K562 (cell line): ENCODE data around the gene ATRNL1. TPM values are rescaled to one million over a fixed set of nuclear protein-coding genes. Genes with fewer than 3 reads are reported as not detected.

Source experiments
- ATAC-seq: fragments of 200-7000 bp; cut with Tn5 transposase; 3 replicates; pipeline ENCODE4 v1.9.1; 2020; ENCODE audit warnings: moderate library complexity
- BruUV-seq: library from RNA; stranded (reverse); fragments of 400-500 nt; replicated peaks from 2 replicates; lab custom pipeline; 2021; lab: Mats Ljungman, UMichigan
- CTCF ChIA-PET: fragments of 300-600 bp; formaldehyde crosslinking; extraction: SDS; loops from one replicate; lab custom pipeline; 2021; ENCODE audit warnings: low intra/inter-chr PET ratio; lab: Yijun Ruan, JAX
- POLR2A ChIA-PET: fragments of 300-600, 350-650 bp; sonication (Branson Sonifier 250); formaldehyde crosslinking; extraction: SDS; loops from one replicate; lab custom pipeline; 2021; ENCODE audit warnings: antibody characterized with exemption, inconsistent platforms; lab: Yijun Ruan, JAX
- DNase-seq, 4 experiments: peaks; one replicate each; pipeline versions ENCODE4 v3.0.0 to v3.0.0-alpha.2; 2011 to 2018; ENCODE audit warnings: low spot score in 3 of 4, mixed read lengths in 3 of 4; ENCODE audit errors: extremely low read depth in 1 of 4
- FAIRE-seq: peaks from 2 replicates; lab custom pipeline; 2011; peaks lifted over from hg19 to GRCh38; lab: Jason Lieb, UNC
- H2AFZ ChIP-seq: 2 replicates; pipeline ENCODE4 v1.6.0; 2011; ENCODE audit warnings: low read depth, low read length, control low read depth, inconsistent platforms
- H3K27ac ChIP-seq: fragments of 200-600 bp; 3 replicates; pipeline ENCODE4 v1.8.0; 2011; ENCODE audit warnings: low read depth, mild to moderate bottlenecking, control low read depth, inconsistent platforms, low read length, moderate library complexity, mixed read lengths; ENCODE audit errors: extremely low read depth
- H3K27me3 ChIP-seq, 2 experiments: fragments of 300-600 bp in 1 of 2; 2 replicates in 1 of 2; 3 replicates in 1 of 2; pipeline versions ENCODE4 v1.6.0 to v1.8.0; 2011; ENCODE audit warnings: inconsistent platforms in 2 of 2, low read length in 2 of 2, mild to moderate bottlenecking in 1 of 2, mixed read lengths in 1 of 2, moderate library complexity in 1 of 2; ENCODE audit not compliant: control insufficient read depth in 2 of 2, insufficient read depth in 2 of 2
- H3K36me3 ChIP-seq: fragments of 300-600 bp; 3 replicates; pipeline ENCODE4 v1.8.0; 2011; ENCODE audit warnings: mild to moderate bottlenecking, low read length, inconsistent platforms; ENCODE audit not compliant: control insufficient read depth, insufficient read depth
- H3K4me1 ChIP-seq, 2 experiments: fragments of 200-600 bp in 1 of 2; replicated peaks in 1 of 2; 2 replicates in 1 of 2; 3 replicates in 1 of 2; pipeline versions ENCODE4 v1.5.1 to v1.8.0; 2011; ENCODE audit warnings: inconsistent platforms in 2 of 2, low read length in 2 of 2, mild to moderate bottlenecking in 1 of 2, mixed read lengths in 1 of 2, moderate library complexity in 1 of 2; ENCODE audit not compliant: control insufficient read depth in 2 of 2, insufficient read depth in 2 of 2
- H3K4me2 ChIP-seq: 2 replicates; pipeline ENCODE4 v1.6.1; 2011; ENCODE audit warnings: low read length, control low read depth, inconsistent platforms, mixed read lengths; ENCODE audit not compliant: insufficient read depth
- H3K4me3 ChIP-seq: fragments of 200-600 bp; sonication (generic), shearing (Covaris generic); 2 replicates; pipeline ENCODE4 v1.5.1; 2016; ENCODE audit warnings: control low read depth, inconsistent platforms
- H3K79me2 ChIP-seq: fragments of 200-600 bp; 3 replicates; pipeline ENCODE4 v1.8.0; 2011; ENCODE audit warnings: low read length, inconsistent platforms; ENCODE audit not compliant: control insufficient read depth, insufficient read depth
- H3K9ac ChIP-seq, 2 experiments: 2 replicates each; pipeline versions ENCODE4 v1.6.0 to v1.6.1; 2011; ENCODE audit warnings: low read depth in 2 of 2, low read length in 2 of 2, control low read depth in 1 of 2, inconsistent platforms in 1 of 2, mild to moderate bottlenecking in 1 of 2, mixed read lengths in 1 of 2; ENCODE audit not compliant: insufficient read depth in 1 of 2
- H3K9me1 ChIP-seq: one replicate; pipeline ENCODE4 v1.6.0; 2011; ENCODE audit warnings: inconsistent platforms, mild to moderate bottlenecking, low read length, moderate library complexity; ENCODE audit not compliant: control insufficient read depth, insufficient read depth
- H3K9me3 ChIP-seq: replicated peaks from 2 replicates; pipeline ENCODE4 v1.5.1; 2011; ENCODE audit warnings: low read depth, low read length, inconsistent platforms; ENCODE audit not compliant: control insufficient read depth, insufficient read depth
- H4K20me1 ChIP-seq: replicated peaks from 2 replicates; pipeline ENCODE4 v1.6.1; 2011; ENCODE audit warnings: low read length, inconsistent platforms, mixed read lengths; ENCODE audit not compliant: control insufficient read depth, insufficient read depth
- CHD4 ChIP-seq: fragments of 200-600 bp; sonication (generic); IDR thresholded peaks from 3 replicates; pipeline ENCODE4 v1.6.1; 2012; ENCODE audit warnings: low read depth, mild to moderate bottlenecking, mixed read lengths, low read length, inconsistent platforms; ENCODE audit not compliant: insufficient read depth, insufficient replicate concordance, poor library complexity, severe bottlenecking
- EHMT2 ChIP-seq: fragments of 450-650 bp; IDR thresholded peaks from 2 replicates; pipeline ENCODE4 v1.6.1; 2018; ENCODE audit warnings: antibody characterized with exemption
- ID3 ChIP-seq, 2 experiments: fragments of 250-450 bp in 1 of 2; fragments of 450-650 bp in 1 of 2; sonication (Bioruptor Pico) in 1 of 2; IDR thresholded peaks; 2 replicates each; pipeline versions ENCODE4 v1.6.1 to v1.8.0; 2016 to 2021; ENCODE audit warnings: mild to moderate bottlenecking in 2 of 2, moderate library complexity in 2 of 2, missing compliant biosample characterization in 1 of 2, missing genetic modification characterization in 1 of 2
- KLF13 ChIP-seq: fragments of 450-650 bp; IDR thresholded peaks from 2 replicates; pipeline ENCODE4 v1.6.1; 2016; ENCODE audit warnings: missing genetic modification characterization, low read depth, mild to moderate bottlenecking, missing compliant biosample characterization, moderate library complexity, borderline replicate concordance
- MXD1 ChIP-seq: fragments of 250-450 bp; sonication (Bioruptor Pico); IDR thresholded peaks from 2 replicates; pipeline ENCODE4 v1.8.0; 2021; ENCODE audit warnings: borderline replicate concordance, mild to moderate bottlenecking, moderate library complexity; ENCODE audit not compliant: poor library complexity, severe bottlenecking
- RBM14 ChIP-seq: fragments of 200-400 bp; formaldehyde crosslinking; IDR thresholded peaks from 2 replicates; pipeline ENCODE4 v1.6.1; 2018; ENCODE audit warnings: low read depth, mild to moderate bottlenecking, low read length, moderate library complexity, borderline replicate concordance; ENCODE audit not compliant: insufficient read depth
- STAT6 ChIP-seq: sonication (generic); formaldehyde crosslinking; IDR thresholded peaks from 2 replicates; pipeline ENCODE4 v1.8.1; 2023; ENCODE audit warnings: mild to moderate bottlenecking, missing genetic modification reagents
- ZNF121 ChIP-seq: sonication (generic); formaldehyde crosslinking; conservative IDR thresholded peaks from 2 replicates; pipeline ENCODE4 v1.8.0; 2022; ENCODE audit warnings: missing genetic modification reagents
- ZNF165 ChIP-seq: fragments of 250-450 bp; sonication (Bioruptor Pico); IDR thresholded peaks from 2 replicates; pipeline ENCODE4 v1.4.0; 2020; ENCODE audit warnings: borderline replicate concordance
- ZNF395 ChIP-seq: fragments of 200-800 bp; sonication (Bioruptor generic); IDR thresholded peaks from 2 replicates; pipeline ENCODE4 v1.6.1; 2017; ENCODE audit warnings: missing genetic modification characterization, missing compliant biosample characterization
- ZSCAN29 ChIP-seq: fragments of 450-650 bp; IDR thresholded peaks from 2 replicates; pipeline ENCODE4 v1.6.1; 2017
- WGBS: fragments of 100-300 bp; shearing (Covaris generic); methylation state at CpG from one replicate; pipeline ENCODE4 v1.1.6; 2016; ENCODE audit warnings: low coverage, mixed read lengths; ENCODE audit not compliant: insufficient coverage; ENCODE audit errors: missing lambda C conversion rate; 5-methylcytosine and 5-hydroxymethylcytosine counted together
- in situ Hi-C: fragments of 300-500 bp; cut with MboI; formaldehyde crosslinking; loops from 4 replicates; pipeline ENCODE4 v1.15.0; 2018; ENCODE audit warnings: inconsistent platforms, mixed read lengths
- intact Hi-C: fragments of 100-400 bp; cut with micrococcal nuclease; formaldehyde crosslinking; loops from 2 replicates; pipeline ENCODE4 v1.14.2; 2022
- polyA plus RNA-seq, 8 experiments: library from polyadenylated mRNA; depleted of rRNA in 4 of 8; stranded (reverse) in 5 of 8; unstranded in 3 of 8; fragments of >200 nt; fragmentation: Nextera tagmentation in 2 of 8; fragmentation: Illumina TruSeq in 1 of 8; extraction: Ambion mirVana in 2 of 8; extraction: Trizol in 1 of 8; gene quantifications; 2 replicates each; pipeline versions ENCODE4 v1.2.1 to v1.2.3, GENCODE V29; 2011 to 2014; ENCODE audit warnings: inconsistent platforms in 1 of 8, missing spikeins in 1 of 8
- total RNA-seq, 7 experiments: library from RNA; depleted of rRNA in 6 of 7; stranded (reverse); fragments of >200 nt in 6 of 7; fragmentation: Illumina TruSeq in 2 of 7; extraction: Trizol in 2 of 7; gene quantifications; 2 replicates each; pipeline versions ENCODE4 v1.2.1 to v1.2.3, GENCODE V29; 2011 to 2021; ENCODE audit warnings: low replicate concordance in 1 of 7

The ATRNL1 gene
- total and polyA plus RNA-seq, 9 of the 15 experiments (the other 6 are each of a cell fraction or from before 2014, with no cell fraction given), result 0.18 TPM; not detected in 8

- FAIRE-seq (no peak), DNase-seq (no peak), ATAC-seq (no peak)
- no peak overlapping the region for H3K4me3 ChIP-seq
- H3K9me1 ChIP-seq, result no peaks in the 10 kb centered on the region
- H3K9ac ChIP-seq, result no peak overlapping the region
- CTCF ChIA-PET, result no interaction called here
- H3K4me2 ChIP-seq, result no peak overlapping the region
- no peak overlapping the region for H2AFZ ChIP-seq
- no peaks in the 10 kb centered on the region for H3K36me3 ChIP-seq
- no TSS peak for BruUV-seq
- no peaks in the 10 kb centered on the region for H3K27me3 ChIP-seq
- in situ Hi-C loops (no loop called here), intact Hi-C loops (no loop called here)
- POLR2A ChIA-PET, result no interaction called here
- H3K27ac ChIP-seq, result no peak overlapping the region
- no peaks in the 10 kb centered on the region for H3K9me3 ChIP-seq
- TF ChIP-seq CHD4, result no peak
- TF ChIP-seq STAT6 (CRISPR knock-in tag), result no peak
- no peak for TF ChIP-seq ID3 (CRISPR knock-in tag; IDR thresholded peaks at IDR 0.05)
- TF ChIP-seq ID3 (tag; IDR thresholded peaks at IDR 0.05), result no peak
- TF ChIP-seq ZSCAN29, result no peak
- no peak for TF ChIP-seq ZNF121 (CRISPR knock-in tag)
- no peak for TF ChIP-seq ZNF395 (CRISPR knock-in tag)
- no peak for TF ChIP-seq KLF13 (tag)
- no peak for TF ChIP-seq EHMT2
- no peak for TF ChIP-seq RBM14
- TF ChIP-seq ZNF165 (CRISPR knock-in tag), result no peak
- TF ChIP-seq MXD1 (CRISPR knock-in tag), result no peak
- H3K4me1 ChIP-seq, result no peaks in the 10 kb centered on the region
- no peaks in the 10 kb centered on the region for H4K20me1 ChIP-seq
- 0% methylated on average over 2 of the region's 2 CpGs for WGBS
- H3K79me2 ChIP-seq, result no peaks in the 10 kb centered on the region
Measured at GRCh38 chr10:115321360-115321759, 228.2 kb downstream of the ATRNL1 start.
